ENCODE results near the gene LZTR1. TPM values are rescaled to one million over a fixed set of nuclear protein-coding genes. Genes with fewer than 3 reads are reported as not detected.

LZTR1 gene
- total RNA-seq, 1 experiment from 2014 or later: 41.0 TPM

- CTCF ChIA-PET: no interaction called here
- ATAC-seq (no peak), DNase-seq (no peak)
- TF ChIP-seq EZH2 (IDR thresholded peaks at IDR 0.05; ENCODE audit: low read length, unreplicated experiment) (no peak), EZH2phosphoT487 (IDR thresholded peaks at IDR 0.05; ENCODE audit: borderline replicate concordance, low read length) (no peak), CTCF (conservative IDR thresholded peaks at IDR 0.05; ENCODE audit: low read depth, low read length) (no peak)
- Histone ChIP-seq H3K27me3 (ENCODE audit: low read length) (no peaks in the 10 kb centered on the region), H3K9ac (ENCODE audit: low read length) (no peak overlapping the region), H2AFZ (ENCODE audit: low read length) (no peak overlapping the region), H3K4me1 (ENCODE audit: insufficient read depth, low read length) (peaks cover 11% of the 10 kb centered on the region), H3K27ac (ENCODE audit: low read length) (no peak overlapping the region), H3K4me2 (ENCODE audit: low read length) (no peak overlapping the region), H3K9me2 (replicated peaks; ENCODE audit: low read length) (no peaks in the 10 kb centered on the region), H3K36me3 (ENCODE audit: low read depth, low read length) (peaks cover 6% of the 10 kb centered on the region; the same call in 1 of the 2 replicates), H3K79me2 (ENCODE audit: low read length) (peaks cover 16% of the 10 kb centered on the region), H3K9me3 (ENCODE audit: low read length) (no peaks in the 10 kb centered on the region), H3K4me3 (ENCODE audit: low read length) (no peak overlapping the region), H4K20me1 (ENCODE audit: low read length) (no peaks in the 10 kb centered on the region), H3F3A (ENCODE audit: low read length, unreplicated experiment) (no peaks in the 10 kb centered on the region)
- POLR2A ChIA-PET (ENCODE audit: unreplicated experiment): no interaction called here
- intact Hi-C loops (cut with micrococcal nuclease): no loop called here
- no TSS peak for BruUV-seq (replicated peaks)
Observed at GRCh38 chr22:20996031-20996410, 13.9 kb downstream of the LZTR1 start.

GRCh38 chr22:20996598-20997535 is 14.8 kb downstream of the LZTR1 start:
- POLR2A ChIA-PET (ENCODE audit: unreplicated experiment): no interaction called here
- Histone ChIP-seq H3K4me1 (ENCODE audit: insufficient read depth, low read length) (peaks cover 17% of the 10 kb centered on the region), H3K79me2 (ENCODE audit: low read length) (peaks cover 22% of the 10 kb centered on the region), H2AFZ (ENCODE audit: low read length) (no peak overlapping the region), H3K4me2 (ENCODE audit: low read length) (no peak overlapping the region), H4K20me1 (ENCODE audit: low read length) (no peaks in the 10 kb centered on the region), H3K4me3 (ENCODE audit: low read length) (no peak overlapping the region), H3K27me3 (ENCODE audit: low read length) (no peaks in the 10 kb centered on the region), H3K9ac (ENCODE audit: low read length) (no peak overlapping the region), H3F3A (ENCODE audit: low read length, unreplicated experiment) (no peaks in the 10 kb centered on the region), H3K36me3 (ENCODE audit: low read depth, low read length) (peaks cover 6% of the 10 kb centered on the region; the same call in 1 of the 2 replicates), H3K27ac (ENCODE audit: low read length) (no peak overlapping the region), H3K9me2 (replicated peaks; ENCODE audit: low read length) (no peaks in the 10 kb centered on the region), H3K9me3 (ENCODE audit: low read length) (no peaks in the 10 kb centered on the region)
- no TSS peak for BruUV-seq (replicated peaks)
- CTCF ChIA-PET: no interaction called here
- no peak for TF ChIP-seq EZH2phosphoT487 (IDR thresholded peaks at IDR 0.05; ENCODE audit: borderline replicate concordance, low read length)
- TF ChIP-seq CTCF (conservative IDR thresholded peaks at IDR 0.05; ENCODE audit: low read depth, low read length): no peak
- no peak for TF ChIP-seq EZH2 (IDR thresholded peaks at IDR 0.05; ENCODE audit: low read length, unreplicated experiment)
- intact Hi-C loops (cut with micrococcal nuclease): no loop called here
- DNase-seq (no peak), ATAC-seq (no peak)

Data from PC-3 (cell line).